SK-N-SH treated with all-trans-retinoic acid at 6 μM for 48 hours (cell line): ENCODE data around the gene ASB13.

Experiments used
- ARNTL ChIP-seq: fragments of 450-650 bp; formaldehyde crosslinking; IDR thresholded peaks from 2 replicates; pipeline ENCODE4 v1.5.0; 2020; ENCODE audit warnings: low read depth, mild to moderate bottlenecking, moderate library complexity, borderline replicate concordance
- BACH2 ChIP-seq: fragments of 250-450 bp; sonication (Bioruptor Pico); IDR thresholded peaks from 2 replicates; pipeline ENCODE4 v1.9.0; 2021; ENCODE audit warnings: mild to moderate bottlenecking, borderline replicate concordance
- ESRRG ChIP-seq: fragments of 250-450 bp; sonication (Bioruptor Pico); IDR thresholded peaks from 2 replicates; pipeline ENCODE4 v1.6.1; 2021; ENCODE audit warnings: mild to moderate bottlenecking
- GLIS3 ChIP-seq: fragments of 250-450 bp; sonication (Bioruptor Pico); IDR thresholded peaks from 2 replicates; pipeline ENCODE4 v1.5.0; 2020; ENCODE audit warnings: mild to moderate bottlenecking, moderate library complexity
- POU6F1 ChIP-seq: fragments of 250-450 bp; sonication (Bioruptor Pico); IDR thresholded peaks from 2 replicates; pipeline ENCODE4 v1.8.0; 2021; ENCODE audit warnings: low read depth, mild to moderate bottlenecking, moderate library complexity, borderline replicate concordance
- RARB ChIP-seq: fragments of 250-450 bp; sonication (Bioruptor Pico); IDR thresholded peaks from 2 replicates; pipeline ENCODE4 v1.8.0; 2021; ENCODE audit warnings: mild to moderate bottlenecking, moderate library complexity
- SNAI2 ChIP-seq: fragments of 250-450 bp; sonication (Bioruptor Pico); IDR thresholded peaks from 2 replicates; pipeline ENCODE4 v1.5.0; 2020; ENCODE audit warnings: mild to moderate bottlenecking, moderate library complexity
- TCF4 ChIP-seq: fragments of 250-450 bp; sonication (Bioruptor Pico); IDR thresholded peaks from 2 replicates; pipeline ENCODE4 v1.8.0; 2021; ENCODE audit warnings: mild to moderate bottlenecking, moderate library complexity, borderline replicate concordance
- ZC3H10 ChIP-seq: fragments of 250-450 bp; sonication (Bioruptor Pico); IDR thresholded peaks from 2 replicates; pipeline ENCODE4 v1.5.1; 2021; ENCODE audit warnings: mild to moderate bottlenecking, moderate library complexity
- ZFP30 ChIP-seq: fragments of 450-650 bp; formaldehyde crosslinking; IDR thresholded peaks from 2 replicates; pipeline ENCODE4 v1.5.0; 2022; ENCODE audit warnings: mild to moderate bottlenecking, moderate library complexity
- ZNF565 ChIP-seq: fragments of 450-650 bp; formaldehyde crosslinking; conservative IDR thresholded peaks from 2 replicates; pipeline ENCODE4 v1.5.0; 2020; ENCODE audit warnings: low read depth, mild to moderate bottlenecking, moderate library complexity
- TF ChIP-seq, protein P1 (sequence below): fragments of 250-450 bp; sonication (Bioruptor Pico); IDR thresholded peaks from 2 replicates; pipeline ENCODE4 v1.8.0; 2020; ENCODE audit warnings: mild to moderate bottlenecking, moderate library complexity, borderline replicate concordance
- TF ChIP-seq, protein P2 (sequence below): fragments of 250-450 bp; sonication (Bioruptor Pico); IDR thresholded peaks from 2 replicates; pipeline ENCODE4 v1.5.1; 2020; ENCODE audit warnings: low read depth, mild to moderate bottlenecking, moderate library complexity

DNA sequence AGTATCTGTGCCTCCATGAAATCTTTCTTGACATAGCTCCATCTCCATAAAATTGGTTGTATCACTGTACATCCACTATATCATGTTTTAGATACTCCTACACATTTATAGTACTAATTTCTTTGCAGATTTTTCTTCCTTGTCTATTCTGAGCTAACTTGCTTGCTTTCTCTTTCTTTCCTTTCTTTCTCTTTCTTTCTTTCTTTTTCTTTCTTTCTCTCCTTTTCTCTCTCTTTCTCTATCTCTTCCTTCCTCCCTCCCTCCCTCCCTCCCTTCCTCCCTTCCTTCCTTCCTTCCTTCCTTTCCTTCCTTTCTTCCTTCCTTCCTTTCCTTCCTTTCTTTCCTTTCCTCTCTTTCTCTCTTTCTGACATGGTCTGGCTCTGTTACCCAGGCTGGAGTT is 42.0 kb upstream of the ASB13 start:
- no peak for TF ChIP-seq ESRRG (CRISPR knock-in tag)
- TF ChIP-seq ZC3H10 (CRISPR knock-in tag): no peak
- TF ChIP-seq GLIS3 (CRISPR knock-in tag): no peak
- TF ChIP-seq, protein P1, sequence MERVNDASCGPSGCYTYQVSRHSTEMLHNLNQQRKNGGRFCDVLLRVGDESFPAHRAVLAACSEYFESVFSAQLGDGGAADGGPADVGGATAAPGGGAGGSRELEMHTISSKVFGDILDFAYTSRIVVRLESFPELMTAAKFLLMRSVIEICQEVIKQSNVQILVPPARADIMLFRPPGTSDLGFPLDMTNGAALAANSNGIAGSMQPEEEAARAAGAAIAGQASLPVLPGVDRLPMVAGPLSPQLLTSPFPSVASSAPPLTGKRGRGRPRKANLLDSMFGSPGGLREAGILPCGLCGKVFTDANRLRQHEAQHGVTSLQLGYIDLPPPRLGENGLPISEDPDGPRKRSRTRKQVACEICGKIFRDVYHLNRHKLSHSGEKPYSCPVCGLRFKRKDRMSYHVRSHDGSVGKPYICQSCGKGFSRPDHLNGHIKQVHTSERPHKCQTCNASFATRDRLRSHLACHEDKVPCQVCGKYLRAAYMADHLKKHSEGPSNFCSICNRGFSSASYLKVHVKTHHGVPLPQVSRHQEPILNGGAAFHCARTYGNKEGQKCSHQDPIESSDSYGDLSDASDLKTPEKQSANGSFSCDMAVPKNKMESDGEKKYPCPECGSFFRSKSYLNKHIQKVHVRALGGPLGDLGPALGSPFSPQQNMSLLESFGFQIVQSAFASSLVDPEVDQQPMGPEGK (CRISPR knock-in tag): no peak
- no peak for TF ChIP-seq RARB
- TF ChIP-seq TCF4 (CRISPR knock-in tag): no peak
- no peak for TF ChIP-seq SNAI2 (CRISPR knock-in tag)
- no peak for TF ChIP-seq POU6F1 (CRISPR knock-in tag)
- TF ChIP-seq ARNTL (CRISPR knock-in tag): no peak
- TF ChIP-seq BACH2: no peak
- TF ChIP-seq ZFP30: no peak
- TF ChIP-seq, protein P2, sequence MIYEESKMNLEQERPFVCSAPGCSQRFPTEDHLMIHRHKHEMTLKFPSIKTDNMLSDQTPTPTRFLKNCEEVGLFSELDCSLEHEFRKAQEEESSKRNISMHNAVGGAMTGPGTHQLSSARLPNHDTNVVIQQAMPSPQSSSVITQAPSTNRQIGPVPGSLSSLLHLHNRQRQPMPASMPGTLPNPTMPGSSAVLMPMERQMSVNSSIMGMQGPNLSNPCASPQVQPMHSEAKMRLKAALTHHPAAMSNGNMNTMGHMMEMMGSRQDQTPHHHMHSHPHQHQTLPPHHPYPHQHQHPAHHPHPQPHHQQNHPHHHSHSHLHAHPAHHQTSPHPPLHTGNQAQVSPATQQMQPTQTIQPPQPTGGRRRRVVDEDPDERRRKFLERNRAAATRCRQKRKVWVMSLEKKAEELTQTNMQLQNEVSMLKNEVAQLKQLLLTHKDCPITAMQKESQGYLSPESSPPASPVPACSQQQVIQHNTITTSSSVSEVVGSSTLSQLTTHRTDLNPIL (CRISPR knock-in tag): no peak
- no peak for TF ChIP-seq ZNF565 (CRISPR knock-in tag)
